K562 (cell line): ENCODE results near the gene LYSMD1. TPM values are rescaled to one million over a fixed set of nuclear protein-coding genes. Genes with fewer than 3 reads are reported as not detected.

Experiments
- ARNT ChIP-seq, 2 experiments: fragments of 450-650 bp; IDR thresholded peaks; 2 replicates each; pipeline ENCODE4 v1.6.1; 2016; ENCODE audit warnings: mild to moderate bottlenecking in 1 of 2
- CAMTA2 ChIP-seq: fragments of 250-450 bp; sonication (Bioruptor Pico); conservative IDR thresholded peaks from 2 replicates; pipeline ENCODE4 v1.5.1; 2022
- EZH2 ChIP-seq: IDR thresholded peaks from 2 replicates; pipeline ENCODE4 v1.6.1; 2012; ENCODE audit warnings: low read depth, mild to moderate bottlenecking, inconsistent platforms, low read length, borderline replicate concordance
- GATAD2B ChIP-seq: fragments of 450-650 bp; IDR thresholded peaks from 2 replicates; pipeline ENCODE4 v1.6.1; 2017; ENCODE audit warnings: mild to moderate bottlenecking, borderline replicate concordance
- KDM5B ChIP-seq: fragments of 200-600 bp; sonication (generic); IDR thresholded peaks from 2 replicates; pipeline ENCODE4 v1.6.1; 2012; ENCODE audit warnings: low read depth, mild to moderate bottlenecking, moderate library complexity, low read length, control low read depth, inconsistent platforms; ENCODE audit not compliant: insufficient replicate concordance
- LARP7 ChIP-seq: fragments of 450-650 bp; IDR thresholded peaks from 2 replicates; pipeline ENCODE4 v1.6.1; 2016
- MCM7 ChIP-seq, 2 experiments: fragments of 450-650 bp; IDR thresholded peaks; 2 replicates each; pipeline ENCODE4 v1.6.1; 2016 to 2018
- MECOM ChIP-seq: fragments of 250-450 bp; sonication (Bioruptor Pico); IDR thresholded peaks from 2 replicates; pipeline ENCODE4 v1.8.0; 2022; ENCODE audit warnings: inconsistent platforms
- MYBL2 ChIP-seq, 2 experiments: fragments of 450-650 bp in 1 of 2; sonication (generic) in 1 of 2; formaldehyde crosslinking in 1 of 2; IDR thresholded peaks; 2 replicates each; pipeline versions ENCODE4 v1.6.1 to v1.8.1; 2017 to 2022; ENCODE audit warnings: borderline replicate concordance in 1 of 2, inconsistent platforms in 1 of 2, low read depth in 1 of 2, mild to moderate bottlenecking in 1 of 2, missing genetic modification reagents in 1 of 2, moderate library complexity in 1 of 2
- MYC ChIP-seq, 2 experiments: fragments of 250-450 bp in 1 of 2; sonication (Bioruptor Pico) in 1 of 2; IDR thresholded peaks; 2 replicates each; pipeline versions ENCODE4 v1.5.1 to v1.6.1; 2012 to 2021; ENCODE audit warnings: low read depth in 2 of 2, borderline replicate concordance in 1 of 2, improper control_type of control experiment in 1 of 2, low read length in 1 of 2, mild to moderate bottlenecking in 1 of 2, moderate library complexity in 1 of 2
- NFRKB ChIP-seq: fragments of 450-650 bp; IDR thresholded peaks from 2 replicates; pipeline ENCODE4 v1.6.1; 2016; ENCODE audit warnings: low read depth
- PCBP2 ChIP-seq: fragments of 200-400 bp; formaldehyde crosslinking; IDR thresholded peaks from 2 replicates; pipeline ENCODE4 v1.6.1; 2018; ENCODE audit warnings: low read length, low read depth, mild to moderate bottlenecking, moderate library complexity; ENCODE audit not compliant: poor library complexity, severe bottlenecking
- POLR3A ChIP-seq: IDR thresholded peaks from 2 replicates; pipeline ENCODE4 v1.6.1; 2011; ENCODE audit warnings: borderline replicate concordance, mild to moderate bottlenecking, moderate library complexity; ENCODE audit not compliant: insufficient read length, insufficient read depth; ENCODE audit errors: extremely low read depth
- RFX5 ChIP-seq: IDR thresholded peaks from 2 replicates; pipeline ENCODE4 v1.6.1; 2011; ENCODE audit warnings: low read depth, mild to moderate bottlenecking, improper control_type of control experiment, low read length
- RUNX1 ChIP-seq: sonication (generic); IDR thresholded peaks from 2 replicates; pipeline ENCODE4 v1.6.1; 2016; ENCODE audit warnings: antibody characterized with exemption, low read depth
- SMAD4 ChIP-seq: fragments of 250-450 bp; sonication (Bioruptor Pico); conservative IDR thresholded peaks from 2 replicates; pipeline ENCODE4 v1.8.0; 2021; ENCODE audit warnings: inconsistent platforms, mild to moderate bottlenecking, moderate library complexity
- TEAD4 ChIP-seq, 2 experiments: sonication (generic) in 1 of 2; formaldehyde crosslinking in 1 of 2; IDR thresholded peaks; 2 replicates each; pipeline versions ENCODE4 v1.6.1 to v1.8.0; 2012 to 2022; ENCODE audit warnings: borderline replicate concordance in 1 of 2, inconsistent platforms in 1 of 2, low read length in 1 of 2, mild to moderate bottlenecking in 1 of 2, missing genetic modification reagents in 1 of 2
- ZFP36 ChIP-seq: fragments of 150-350 bp; IDR thresholded peaks from 2 replicates; pipeline ENCODE4 v1.6.1; 2018; ENCODE audit warnings: low read length, low read depth; ENCODE audit not compliant: partially characterized antibody
- ZNF316 ChIP-seq: fragments of 450-650 bp; IDR thresholded peaks from 2 replicates; pipeline ENCODE4 v1.6.1; 2016
- ZNF77 ChIP-seq: fragments of 250-450 bp; sonication (Bioruptor Pico); IDR thresholded peaks from 2 replicates; pipeline ENCODE4 v1.5.0; 2020
- ZNF778 ChIP-seq: fragments of 450-650 bp; formaldehyde crosslinking; IDR thresholded peaks from 2 replicates; pipeline ENCODE4 v1.4.0; 2020; ENCODE audit warnings: mild to moderate bottlenecking, moderate library complexity
- polyA plus RNA-seq, 8 experiments: library from polyadenylated mRNA; depleted of rRNA in 4 of 8; stranded (reverse) in 5 of 8; unstranded in 3 of 8; fragments of >200 nt; fragmentation: Nextera tagmentation in 2 of 8; fragmentation: Illumina TruSeq in 1 of 8; extraction: Ambion mirVana in 2 of 8; extraction: Trizol in 1 of 8; gene quantifications; 2 replicates each; pipeline versions ENCODE4 v1.2.1 to v1.2.3, GENCODE V29; 2011 to 2014; ENCODE audit warnings: inconsistent platforms in 1 of 8, missing spikeins in 1 of 8
- total RNA-seq, 7 experiments: library from RNA; depleted of rRNA in 6 of 7; stranded (reverse); fragments of >200 nt in 6 of 7; fragmentation: Illumina TruSeq in 2 of 7; extraction: Trizol in 2 of 7; gene quantifications; 2 replicates each; pipeline versions ENCODE4 v1.2.1 to v1.2.3, GENCODE V29; 2011 to 2021; ENCODE audit warnings: low replicate concordance in 1 of 7
- TF ChIP-seq, protein P1 (sequence below): fragments of 450-650 bp; IDR thresholded peaks from 2 replicates; pipeline ENCODE4 v1.6.1; 2014; ENCODE audit warnings: low read depth, mild to moderate bottlenecking, moderate library complexity, borderline replicate concordance
- TF ChIP-seq, protein P2 (sequence below): fragments of 450-650 bp; IDR thresholded peaks from 2 replicates; pipeline ENCODE4 v1.7.0; 2016; ENCODE audit warnings: borderline replicate concordance
- TF ChIP-seq, protein P3 (sequence below): sonication (generic); formaldehyde crosslinking; IDR thresholded peaks from 2 replicates; pipeline ENCODE4 v1.8.1; 2023; ENCODE audit warnings: mild to moderate bottlenecking, missing genetic modification reagents

The LYSMD1 gene
- total and polyA plus RNA-seq, 9 of the 15 experiments (the other 6 are each of a cell fraction or from before 2014, with no cell fraction given) = 2.2 to 9.4 (median 6.0) TPM

DNA sequence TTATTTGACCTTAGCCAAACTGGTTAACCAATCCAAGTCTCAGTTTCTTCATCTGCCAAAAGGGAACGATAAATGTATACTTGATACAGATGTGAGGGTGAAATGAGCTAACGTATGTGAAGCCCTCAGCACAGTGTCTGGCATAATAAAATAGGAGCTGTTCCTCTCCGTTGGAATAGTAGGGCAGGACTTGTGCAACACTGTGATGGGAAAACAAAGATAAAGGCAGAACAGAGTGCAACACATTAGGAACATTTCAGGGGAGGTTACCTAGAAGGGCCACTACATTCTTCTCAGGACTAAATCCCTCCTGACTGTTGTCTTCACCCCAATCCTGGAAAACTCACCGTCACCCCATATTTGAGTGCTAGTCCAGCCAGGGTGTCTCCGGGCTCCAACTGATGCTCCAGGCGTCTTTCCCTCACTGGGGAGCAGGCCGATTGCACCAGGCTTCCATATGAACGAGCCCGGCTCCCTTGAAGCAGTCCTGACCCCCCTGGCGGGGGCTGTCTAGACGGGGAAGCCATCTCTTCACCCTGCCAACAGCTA, 896 bp downstream of the LYSMD1 start (continued):
- TF ChIP-seq MYC (IDR thresholded peaks at IDR 0.05; ENCODE audit: low read depth, low read length) (0 out of 2 replicates have a peak, but pooled peaks have one; percentile 15), MYC (CRISPR knock-in tag; IDR thresholded peaks at IDR 0.05; ENCODE audit: borderline replicate concordance, low read depth) (no peak), ZNF778 (CRISPR knock-in tag) (no peak), NFRKB (no peak), RUNX1 (no peak), SMAD4 (CRISPR knock-in tag) (peak; percentile 84), RFX5 (no peak), ZNF316 (no peak), MECOM (no peak), KDM5B (peak; percentile 47), LARP7 (no peak), CAMTA2 (CRISPR knock-in tag) (no peak), GATAD2B (no peak), PCBP2 (no peak), ARNT (IDR thresholded peaks at IDR 0.05) (no peak), EZH2 (no peak), ZNF77 (CRISPR knock-in tag) (no peak), MYBL2 (IDR thresholded peaks at IDR 0.05; ENCODE audit: low read depth) (no peak), MYBL2 (CRISPR knock-in tag; IDR thresholded peaks at IDR 0.05; ENCODE audit: borderline replicate concordance) (no peak), MCM7 (IDR thresholded peaks at IDR 0.05) (no peak), POLR3A (no peak), ZFP36 (no peak), TEAD4 (IDR thresholded peaks at IDR 0.05; ENCODE audit: low read length) (no peak), TEAD4 (CRISPR knock-in tag; IDR thresholded peaks at IDR 0.05; ENCODE audit: borderline replicate concordance) (no peak)
- TF ChIP-seq, protein P1, sequence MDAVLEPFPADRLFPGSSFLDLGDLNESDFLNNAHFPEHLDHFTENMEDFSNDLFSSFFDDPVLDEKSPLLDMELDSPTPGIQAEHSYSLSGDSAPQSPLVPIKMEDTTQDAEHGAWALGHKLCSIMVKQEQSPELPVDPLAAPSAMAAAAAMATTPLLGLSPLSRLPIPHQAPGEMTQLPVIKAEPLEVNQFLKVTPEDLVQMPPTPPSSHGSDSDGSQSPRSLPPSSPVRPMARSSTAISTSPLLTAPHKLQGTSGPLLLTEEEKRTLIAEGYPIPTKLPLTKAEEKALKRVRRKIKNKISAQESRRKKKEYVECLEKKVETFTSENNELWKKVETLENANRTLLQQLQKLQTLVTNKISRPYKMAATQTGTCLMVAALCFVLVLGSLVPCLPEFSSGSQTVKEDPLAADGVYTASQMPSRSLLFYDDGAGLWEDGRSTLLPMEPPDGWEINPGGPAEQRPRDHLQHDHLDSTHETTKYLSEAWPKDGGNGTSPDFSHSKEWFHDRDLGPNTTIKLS = no peak
- TF ChIP-seq, protein P2, sequence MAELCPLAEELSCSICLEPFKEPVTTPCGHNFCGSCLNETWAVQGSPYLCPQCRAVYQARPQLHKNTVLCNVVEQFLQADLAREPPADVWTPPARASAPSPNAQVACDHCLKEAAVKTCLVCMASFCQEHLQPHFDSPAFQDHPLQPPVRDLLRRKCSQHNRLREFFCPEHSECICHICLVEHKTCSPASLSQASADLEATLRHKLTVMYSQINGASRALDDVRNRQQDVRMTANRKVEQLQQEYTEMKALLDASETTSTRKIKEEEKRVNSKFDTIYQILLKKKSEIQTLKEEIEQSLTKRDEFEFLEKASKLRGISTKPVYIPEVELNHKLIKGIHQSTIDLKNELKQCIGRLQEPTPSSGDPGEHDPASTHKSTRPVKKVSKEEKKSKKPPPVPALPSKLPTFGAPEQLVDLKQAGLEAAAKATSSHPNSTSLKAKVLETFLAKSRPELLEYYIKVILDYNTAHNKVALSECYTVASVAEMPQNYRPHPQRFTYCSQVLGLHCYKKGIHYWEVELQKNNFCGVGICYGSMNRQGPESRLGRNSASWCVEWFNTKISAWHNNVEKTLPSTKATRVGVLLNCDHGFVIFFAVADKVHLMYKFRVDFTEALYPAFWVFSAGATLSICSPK = no peak
- TF ChIP-seq, protein P3, sequence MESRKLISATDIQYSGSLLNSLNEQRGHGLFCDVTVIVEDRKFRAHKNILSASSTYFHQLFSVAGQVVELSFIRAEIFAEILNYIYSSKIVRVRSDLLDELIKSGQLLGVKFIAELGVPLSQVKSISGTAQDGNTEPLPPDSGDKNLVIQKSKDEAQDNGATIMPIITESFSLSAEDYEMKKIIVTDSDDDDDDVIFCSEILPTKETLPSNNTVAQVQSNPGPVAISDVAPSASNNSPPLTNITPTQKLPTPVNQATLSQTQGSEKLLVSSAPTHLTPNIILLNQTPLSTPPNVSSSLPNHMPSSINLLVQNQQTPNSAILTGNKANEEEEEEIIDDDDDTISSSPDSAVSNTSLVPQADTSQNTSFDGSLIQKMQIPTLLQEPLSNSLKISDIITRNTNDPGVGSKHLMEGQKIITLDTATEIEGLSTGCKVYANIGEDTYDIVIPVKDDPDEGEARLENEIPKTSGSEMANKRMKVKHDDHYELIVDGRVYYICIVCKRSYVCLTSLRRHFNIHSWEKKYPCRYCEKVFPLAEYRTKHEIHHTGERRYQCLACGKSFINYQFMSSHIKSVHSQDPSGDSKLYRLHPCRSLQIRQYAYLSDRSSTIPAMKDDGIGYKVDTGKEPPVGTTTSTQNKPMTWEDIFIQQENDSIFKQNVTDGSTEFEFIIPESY (CRISPR knock-in tag) = 0 out of 2 replicates have a peak, but pooled peaks have one; percentile 20
